EH (cell line): Measurements from ENCODE around the gene FADS6.
A peak's percentile ranks its signal among the peaks of the same experiment; 100 is the strongest.

ENCODE experiments used
- DNase-seq: peaks from one replicate; pipeline ENCODE4 v3.0.0-alpha.2; 2015; ENCODE audit warnings: low read depth

Gene FADS6, protein sequence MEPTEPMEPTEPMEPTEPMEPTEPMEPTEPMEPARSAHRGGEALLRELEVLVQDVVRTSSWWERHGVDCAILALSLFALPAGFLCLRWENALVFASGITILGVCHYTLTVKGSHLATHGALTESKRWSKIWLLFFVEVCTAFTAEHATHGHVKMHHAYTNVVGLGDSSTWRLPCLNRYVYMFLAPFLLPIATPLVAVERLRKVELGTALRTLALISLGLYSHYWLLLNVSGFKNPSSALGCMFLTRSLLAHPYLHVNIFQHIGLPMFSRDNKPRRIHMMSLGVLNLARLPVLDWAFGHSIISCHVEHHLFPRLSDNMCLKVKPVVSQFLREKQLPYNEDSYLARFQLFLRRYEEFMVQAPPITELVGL

GRCh38 chr17:74892974-74893911 lies at the start of gene FADS6:
FADS6 (minus strand) TSS chr17:74893633; CDS start chr17:74893595, 38 bp downstream.
- no peak for DNase-seq

DNA sequence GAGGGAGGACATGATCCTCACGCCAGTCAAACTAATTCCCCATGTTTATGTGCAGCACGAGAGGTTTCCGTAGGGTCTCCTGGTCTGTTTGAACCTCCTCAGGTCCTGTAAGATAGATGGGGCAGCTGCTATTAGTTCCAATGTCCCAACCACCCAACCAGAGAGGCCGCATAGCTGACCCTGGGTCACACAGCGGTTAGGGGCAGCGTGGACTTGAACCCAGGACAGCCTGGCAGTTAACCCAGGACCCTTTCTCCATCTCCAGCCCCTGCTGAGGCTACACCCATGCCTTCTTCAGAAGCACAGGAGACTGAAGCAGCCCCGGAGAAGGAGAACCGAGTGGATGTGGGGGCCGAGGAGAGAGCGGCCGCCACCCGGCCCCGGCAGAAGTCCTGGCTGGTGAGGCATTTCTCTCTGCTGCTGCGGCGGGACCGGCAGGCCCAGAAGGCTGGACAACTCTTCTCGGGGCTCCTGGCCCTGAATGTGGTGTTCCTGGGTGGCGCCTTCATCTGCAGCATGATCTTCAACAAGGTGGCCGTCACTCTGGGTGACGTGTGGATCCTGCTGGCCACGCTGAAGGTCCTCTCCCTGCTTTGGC lies 47.8 kb upstream of the FADS6 start:
- DNase-seq: no peak

DNA sequence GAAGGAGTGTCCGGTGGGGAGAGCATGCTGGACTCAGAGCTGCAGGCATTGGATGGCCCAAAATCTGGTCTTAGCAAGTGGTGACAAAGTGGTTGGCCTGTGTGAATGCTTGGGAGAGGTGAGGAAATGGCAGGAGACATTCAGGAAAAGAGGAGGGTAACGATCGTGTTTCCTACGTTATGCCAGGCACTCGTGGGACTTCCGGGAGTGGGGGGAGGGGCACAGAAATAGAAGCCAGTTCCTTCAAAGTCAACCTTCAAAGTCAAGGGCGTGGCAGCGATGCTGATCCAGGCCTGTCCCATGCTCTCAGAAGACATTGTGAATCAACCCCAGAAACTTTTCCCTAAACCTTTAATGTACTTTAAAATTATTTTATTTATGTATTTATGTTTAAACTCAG lies 46.1 kb upstream of the FADS6 start:
- DNase-seq: no peak

DNA sequence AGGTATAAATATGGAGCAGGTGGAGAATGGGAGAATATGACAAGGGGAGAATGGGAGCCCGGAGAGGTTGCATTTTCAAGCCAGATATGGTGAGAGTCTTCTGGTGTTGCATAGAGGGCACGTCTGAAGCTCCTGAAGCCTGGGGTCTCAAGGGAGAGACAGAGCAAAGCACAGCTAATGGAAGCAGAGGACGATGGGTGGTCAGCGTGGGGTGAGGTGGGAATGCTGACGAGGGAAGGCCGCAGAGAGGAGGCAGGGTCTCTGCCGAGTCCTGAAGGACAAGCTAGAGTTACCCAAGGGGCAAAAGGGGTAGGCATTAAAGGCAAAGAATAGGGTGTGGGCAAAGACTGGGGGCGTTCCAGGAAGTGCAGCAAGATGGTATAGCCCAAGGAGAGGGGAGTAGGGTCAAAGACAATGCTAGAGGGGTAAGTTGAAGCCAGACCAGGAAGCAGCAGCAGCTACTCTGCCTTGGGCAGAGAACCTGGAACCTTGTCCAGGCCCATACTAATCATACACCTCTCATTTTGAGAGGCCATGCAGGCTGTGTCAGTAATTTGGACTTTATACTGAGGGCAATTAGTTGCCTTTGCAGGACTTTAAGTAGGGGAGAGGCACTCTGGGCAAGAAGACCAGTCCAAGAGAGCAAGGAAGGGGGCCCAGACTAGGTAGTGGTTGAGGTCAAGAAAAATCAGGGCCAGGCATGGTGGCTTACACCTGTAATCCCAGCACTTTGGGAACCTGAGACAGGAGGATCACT lies 44.9 kb upstream of the FADS6 start:
- no peak for DNase-seq

- peak; percentile 12 for DNase-seq
Observed at GRCh38 chr17:74937064-74938051, 43.9 kb upstream of the FADS6 start.

DNA sequence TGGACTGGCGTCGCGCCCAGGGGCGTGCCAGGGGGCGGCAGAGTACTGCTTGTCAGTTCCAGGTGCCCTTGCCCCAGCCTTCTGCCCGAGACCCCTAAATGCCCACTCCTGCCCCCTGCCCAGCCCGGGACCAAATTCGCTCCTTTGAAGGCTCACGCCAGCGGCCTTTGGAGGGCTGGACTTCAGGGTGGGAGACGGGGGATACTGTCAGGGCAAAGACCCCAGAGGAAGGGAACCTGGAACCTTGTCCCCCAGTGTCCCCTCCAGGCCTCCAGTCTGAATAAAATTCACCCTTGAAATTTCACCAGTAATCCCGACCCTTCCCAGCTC lies 43.0 kb upstream of the FADS6 start:
- no peak for DNase-seq

DNA sequence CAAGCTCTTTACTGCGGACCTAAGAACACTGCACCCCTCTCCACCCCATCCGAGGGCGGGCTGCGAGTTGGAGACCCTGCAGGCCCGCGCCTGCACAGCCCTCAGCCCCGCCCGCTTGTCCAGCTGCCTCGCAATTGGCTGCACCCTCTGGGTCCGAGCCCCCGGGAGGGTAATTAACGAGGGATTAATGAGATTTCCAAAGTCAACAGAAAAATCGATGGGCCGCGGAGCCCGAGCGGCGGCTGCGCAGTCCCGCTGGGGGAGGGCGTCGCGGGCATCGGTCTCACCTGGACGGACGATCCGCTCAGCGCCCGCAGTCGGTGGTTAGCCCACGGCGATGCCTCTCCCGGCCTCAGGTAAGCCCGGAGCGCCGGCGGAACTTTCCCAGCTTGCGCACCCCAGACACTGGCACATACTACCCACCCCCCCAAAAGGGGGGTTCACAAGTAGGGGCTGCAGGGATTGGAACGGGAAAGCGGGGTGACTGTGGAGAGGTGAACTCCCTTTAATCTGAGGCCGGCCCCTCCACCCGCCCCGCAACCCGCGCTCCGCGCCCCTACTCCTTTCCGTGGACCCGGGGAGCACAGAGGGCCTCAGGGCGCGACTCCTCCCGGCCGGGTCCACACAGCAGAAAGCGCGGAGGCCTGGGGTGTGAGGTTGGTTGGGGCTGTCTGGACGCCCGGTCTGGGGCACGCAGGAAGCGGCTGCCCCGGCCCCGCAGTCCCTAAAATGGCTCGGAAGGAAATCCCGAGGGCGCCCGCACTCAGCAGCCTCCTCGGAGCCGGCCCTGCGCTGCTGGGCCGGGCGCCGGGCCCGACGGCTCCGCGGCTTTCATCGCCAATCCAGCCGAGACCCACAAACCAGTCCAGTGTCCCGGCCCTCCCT lies 42.4 kb upstream of the FADS6 start, which contains the start of gene OTOP3:
TSS of gene OTOP3 (plus strand) at position 314 of the 885 bp plus-strand sequence. CDS start at position 338, 24 bp downstream.
- DNase-seq: no peak

- no peak for DNase-seq
Observed at GRCh38 chr17:74935048-74935447, 41.6 kb upstream of the FADS6 start.

DNA sequence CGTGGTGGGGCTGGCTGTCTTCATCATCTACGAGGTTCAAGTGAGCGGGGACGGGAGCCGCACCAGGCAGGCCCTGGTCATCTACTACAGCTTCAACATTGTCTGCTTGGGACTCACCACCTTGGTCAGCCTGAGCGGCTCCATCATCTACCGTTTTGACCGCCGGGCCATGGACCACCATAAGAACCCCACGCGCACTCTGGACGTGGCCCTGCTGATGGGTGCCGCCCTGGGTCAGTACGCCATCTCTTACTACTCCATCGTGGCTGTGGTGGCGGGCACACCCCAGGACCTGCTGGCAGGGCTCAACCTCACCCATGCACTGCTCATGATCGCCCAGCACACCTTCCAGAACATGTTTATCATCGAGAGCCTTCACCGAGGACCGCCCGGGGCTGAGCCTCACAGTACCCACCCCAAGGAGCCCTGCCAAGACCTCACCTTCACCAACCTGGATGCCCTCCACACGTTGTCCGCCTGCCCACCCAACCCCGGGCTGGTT lies 37.2 kb upstream of the FADS6 start:
- no peak for DNase-seq

DNA sequence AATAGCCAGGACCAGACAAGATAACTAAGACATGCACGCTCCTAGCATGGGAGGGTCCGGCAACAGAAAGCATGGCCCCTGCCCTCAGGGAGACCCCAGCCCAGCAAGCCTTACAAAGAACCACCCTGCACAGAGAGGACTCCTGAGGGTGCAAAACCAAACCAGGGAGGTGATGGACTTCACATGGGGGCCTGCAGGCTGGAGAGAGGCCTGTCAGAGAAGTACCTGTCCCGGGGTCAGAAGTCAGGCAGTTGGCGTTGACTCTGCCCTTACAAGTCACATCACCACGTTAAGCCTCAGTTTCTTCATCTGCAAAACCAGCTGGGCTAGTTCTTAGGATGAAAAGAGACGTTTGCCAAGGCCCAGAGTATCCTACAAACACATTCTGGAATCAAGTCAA lies 35.4 kb upstream of the FADS6 start:
- no peak for DNase-seq

- no peak for DNase-seq
Observed at GRCh38 chr17:74925242-74925641, 31.8 kb upstream of the FADS6 start.

DNA sequence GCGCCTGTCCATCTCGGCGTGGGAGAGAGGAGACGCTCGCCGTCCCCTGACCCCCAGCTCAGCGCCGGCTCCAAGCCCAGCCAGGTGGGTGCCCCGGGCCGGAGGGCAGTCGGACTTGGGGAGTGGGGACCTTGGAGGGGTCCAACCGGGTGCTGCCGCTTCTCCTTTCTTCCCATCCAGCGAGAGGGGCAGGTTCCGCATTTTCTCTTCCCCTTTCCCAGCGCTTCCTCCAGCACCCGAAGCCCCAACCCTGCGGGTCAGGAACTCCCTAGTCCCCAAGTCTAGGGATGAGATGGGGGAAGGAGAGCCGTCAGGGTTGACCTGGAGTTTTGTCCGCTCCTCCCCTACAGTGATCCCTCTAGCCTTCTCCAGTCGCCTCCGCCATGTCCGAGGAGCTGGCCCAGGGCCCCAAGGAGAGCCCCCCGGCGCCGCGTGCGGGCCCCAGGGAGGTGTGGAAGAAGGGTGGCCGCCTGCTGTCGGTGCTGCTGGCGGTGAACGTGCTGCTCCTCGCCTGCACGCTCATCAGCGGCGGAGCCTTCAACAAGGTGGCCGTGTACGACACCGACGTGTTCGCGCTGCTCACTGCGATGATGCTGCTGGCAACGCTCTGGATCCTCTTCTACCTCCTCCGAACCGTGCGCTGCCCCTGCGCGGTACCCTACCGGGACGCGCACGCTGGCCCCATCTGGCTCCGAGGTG lies 31.0 kb upstream of the FADS6 start, which contains the start of gene OTOP2:
TSS of gene OTOP2 (plus strand) at position 24 of the 699 bp plus-strand sequence. CDS start at position 384, 360 bp downstream.
- DNase-seq: no peak

DNA sequence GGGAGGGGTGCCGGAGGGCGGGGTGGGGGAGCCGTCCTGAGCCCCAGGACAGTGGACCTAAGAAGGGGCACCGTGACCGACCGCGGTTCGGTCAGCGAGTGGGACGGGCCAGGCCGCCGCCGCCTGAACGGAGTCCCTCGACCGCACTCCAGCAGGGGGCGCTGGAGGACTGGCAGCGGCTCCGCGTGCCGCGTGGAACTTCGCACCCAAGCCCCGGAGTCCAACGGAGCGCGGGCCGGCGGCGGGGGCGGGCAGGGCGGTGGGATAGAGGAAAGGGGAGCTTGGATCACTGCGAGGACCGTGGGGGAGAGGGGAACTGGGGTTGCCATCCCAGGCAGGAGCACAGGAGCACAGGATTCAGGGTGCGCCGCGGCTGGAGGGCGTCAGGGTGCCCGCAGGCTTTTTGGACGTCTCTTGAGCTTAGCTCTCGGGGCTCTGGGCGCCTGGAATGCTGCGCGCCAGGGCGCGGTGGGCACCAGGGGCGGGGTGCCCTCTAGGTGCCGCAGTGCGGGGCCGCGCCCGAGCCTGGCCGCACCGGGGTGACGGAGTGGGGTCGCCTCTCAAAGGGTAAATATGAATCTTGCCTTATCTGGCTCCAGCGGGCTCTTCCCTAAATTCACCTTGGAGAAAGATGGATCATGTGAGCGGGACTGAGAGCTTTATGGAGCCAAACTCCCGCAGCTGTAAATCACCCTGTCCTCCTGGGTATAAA lies 30.3 kb upstream of the FADS6 start:
- peak; percentile 46 for DNase-seq

DNA sequence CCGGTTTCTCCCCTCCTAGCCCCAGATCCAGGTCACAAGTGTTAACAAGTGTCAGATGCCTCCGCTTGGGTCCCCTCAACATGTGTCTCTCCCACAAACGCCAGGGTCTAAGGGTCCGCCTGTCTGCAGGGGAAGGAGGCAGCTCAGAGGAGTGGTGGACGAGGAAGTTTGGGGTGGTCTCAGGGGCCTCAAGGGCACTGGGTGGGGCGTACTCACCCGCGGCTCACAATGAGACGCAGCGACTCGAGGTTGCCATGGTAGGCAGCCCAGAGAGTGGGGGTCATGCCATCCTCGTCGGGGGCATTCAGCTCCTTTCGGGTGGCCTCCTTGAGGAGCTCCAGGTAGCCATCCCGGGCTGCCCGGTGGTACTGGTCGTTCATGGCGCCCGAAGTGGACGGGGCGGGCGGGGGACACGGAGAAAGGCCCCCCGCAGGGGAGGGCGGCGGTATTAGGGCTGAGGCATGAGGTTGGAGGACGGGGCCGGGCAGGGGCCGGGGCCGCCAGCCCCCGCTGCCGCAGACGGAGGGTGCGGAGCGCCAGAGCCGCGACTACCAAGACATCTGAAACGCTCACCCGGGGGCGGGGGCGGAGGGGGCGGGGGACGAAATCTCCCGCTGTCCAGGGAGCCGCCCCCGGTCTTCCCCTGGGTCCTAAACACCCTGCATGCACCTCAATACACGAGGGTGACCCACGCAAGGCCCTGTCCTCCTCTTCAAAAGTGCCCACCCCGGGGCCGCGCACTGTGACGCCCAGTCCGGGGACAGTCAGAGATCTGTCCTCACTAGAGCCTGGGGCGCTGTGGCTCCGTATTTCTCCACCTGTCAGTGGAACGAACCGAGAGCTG lies 29.5 kb upstream of the FADS6 start, which contains the start of gene USH1G:
TSS of gene USH1G (minus strand) at position 562 of the 844 bp plus-strand sequence. CDS start at position 380, 182 bp downstream.
- DNase-seq: peak; percentile 20

DNA sequence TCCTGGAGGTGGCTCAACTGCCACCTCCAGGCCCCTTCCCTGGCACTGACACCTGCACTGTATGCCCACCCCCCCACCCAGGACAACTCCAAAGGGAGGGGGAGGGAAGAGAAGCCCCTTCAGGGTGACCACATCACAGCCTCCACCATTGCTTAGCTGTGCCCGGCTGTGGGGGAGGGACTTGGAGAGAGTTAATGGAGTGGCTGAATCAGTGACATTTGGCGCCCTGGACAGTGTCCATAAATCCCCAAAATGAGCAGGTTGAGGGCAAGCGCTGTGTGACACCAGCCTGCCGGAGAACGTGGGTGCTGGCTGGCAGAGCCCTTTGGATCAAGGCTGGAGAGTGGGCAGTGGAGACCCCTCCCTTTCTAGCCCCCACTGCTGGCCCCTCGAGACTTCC lies 28.7 kb upstream of the FADS6 start:
- DNase-seq: no peak

DNA sequence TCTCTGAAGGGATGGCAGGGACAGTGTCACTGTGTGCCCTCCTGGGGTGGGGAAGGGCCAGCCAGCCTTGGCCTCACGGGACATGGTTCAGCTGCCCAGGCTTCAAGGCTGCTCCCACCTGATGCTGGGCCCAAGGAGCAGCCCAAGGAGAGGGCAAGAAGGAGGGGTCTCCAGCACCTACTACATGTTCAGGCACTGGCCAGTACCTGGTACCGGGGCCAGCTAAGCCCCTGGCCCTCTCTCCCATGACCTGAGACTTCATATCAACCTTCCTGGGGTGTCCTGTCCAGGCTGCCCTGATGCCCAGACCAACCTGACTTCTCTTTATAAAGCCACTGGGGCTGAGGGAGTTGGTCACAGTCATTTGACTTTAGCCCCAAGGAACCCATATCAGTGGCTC lies 28.3 kb upstream of the FADS6 start:
- DNase-seq: no peak
